ENCODE data around the gene MR1.
"Not testable (repeated sequence)": the region's sequence is repeated elsewhere in the genome, so short reads cannot be mapped to it uniquely, and the experiment has no call there.

The MR1 gene

DNA sequence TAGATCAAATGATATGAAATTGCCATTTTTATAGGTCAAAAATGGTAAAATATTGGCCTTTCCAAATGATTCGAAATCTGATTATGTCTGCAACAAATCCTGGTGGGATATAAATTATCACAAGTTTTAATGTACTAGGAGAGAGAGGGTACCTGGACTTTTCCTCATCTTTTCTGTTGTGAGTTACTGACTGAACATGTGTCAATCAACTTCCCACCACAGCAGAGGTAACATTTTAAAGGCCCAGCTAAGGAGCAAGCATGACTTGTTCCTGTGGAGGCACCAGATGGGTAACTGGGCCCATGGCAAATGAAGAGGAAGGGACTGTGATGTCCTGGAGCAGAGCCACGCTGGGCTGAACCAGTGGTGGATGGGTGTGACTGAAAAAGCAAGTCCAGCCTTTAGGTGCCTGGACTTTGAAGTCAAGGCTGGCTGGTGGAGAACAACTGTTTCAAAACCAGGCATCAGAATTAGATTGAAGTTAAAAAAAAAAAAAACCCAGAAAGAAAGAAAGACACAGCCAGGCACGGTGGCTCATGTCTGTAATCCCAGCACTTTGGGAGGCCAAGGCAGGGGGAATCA, 6.6 kb downstream of the MR1 start:
- TF ChIP-seq, protein P1, sequence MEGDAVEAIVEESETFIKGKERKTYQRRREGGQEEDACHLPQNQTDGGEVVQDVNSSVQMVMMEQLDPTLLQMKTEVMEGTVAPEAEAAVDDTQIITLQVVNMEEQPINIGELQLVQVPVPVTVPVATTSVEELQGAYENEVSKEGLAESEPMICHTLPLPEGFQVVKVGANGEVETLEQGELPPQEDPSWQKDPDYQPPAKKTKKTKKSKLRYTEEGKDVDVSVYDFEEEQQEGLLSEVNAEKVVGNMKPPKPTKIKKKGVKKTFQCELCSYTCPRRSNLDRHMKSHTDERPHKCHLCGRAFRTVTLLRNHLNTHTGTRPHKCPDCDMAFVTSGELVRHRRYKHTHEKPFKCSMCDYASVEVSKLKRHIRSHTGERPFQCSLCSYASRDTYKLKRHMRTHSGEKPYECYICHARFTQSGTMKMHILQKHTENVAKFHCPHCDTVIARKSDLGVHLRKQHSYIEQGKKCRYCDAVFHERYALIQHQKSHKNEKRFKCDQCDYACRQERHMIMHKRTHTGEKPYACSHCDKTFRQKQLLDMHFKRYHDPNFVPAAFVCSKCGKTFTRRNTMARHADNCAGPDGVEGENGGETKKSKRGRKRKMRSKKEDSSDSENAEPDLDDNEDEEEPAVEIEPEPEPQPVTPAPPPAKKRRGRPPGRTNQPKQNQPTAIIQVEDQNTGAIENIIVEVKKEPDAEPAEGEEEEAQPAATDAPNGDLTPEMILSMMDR (IDR thresholded peaks at IDR 0.05) = no peak
- DNase-seq (ENCODE audit: low spot score) = no peak
- H3K4me3 ChIP-seq = no peak overlapping the region
- H3K27ac ChIP-seq = peak overlapping the region in 1 of 2 donors; percentile 48

DNA sequence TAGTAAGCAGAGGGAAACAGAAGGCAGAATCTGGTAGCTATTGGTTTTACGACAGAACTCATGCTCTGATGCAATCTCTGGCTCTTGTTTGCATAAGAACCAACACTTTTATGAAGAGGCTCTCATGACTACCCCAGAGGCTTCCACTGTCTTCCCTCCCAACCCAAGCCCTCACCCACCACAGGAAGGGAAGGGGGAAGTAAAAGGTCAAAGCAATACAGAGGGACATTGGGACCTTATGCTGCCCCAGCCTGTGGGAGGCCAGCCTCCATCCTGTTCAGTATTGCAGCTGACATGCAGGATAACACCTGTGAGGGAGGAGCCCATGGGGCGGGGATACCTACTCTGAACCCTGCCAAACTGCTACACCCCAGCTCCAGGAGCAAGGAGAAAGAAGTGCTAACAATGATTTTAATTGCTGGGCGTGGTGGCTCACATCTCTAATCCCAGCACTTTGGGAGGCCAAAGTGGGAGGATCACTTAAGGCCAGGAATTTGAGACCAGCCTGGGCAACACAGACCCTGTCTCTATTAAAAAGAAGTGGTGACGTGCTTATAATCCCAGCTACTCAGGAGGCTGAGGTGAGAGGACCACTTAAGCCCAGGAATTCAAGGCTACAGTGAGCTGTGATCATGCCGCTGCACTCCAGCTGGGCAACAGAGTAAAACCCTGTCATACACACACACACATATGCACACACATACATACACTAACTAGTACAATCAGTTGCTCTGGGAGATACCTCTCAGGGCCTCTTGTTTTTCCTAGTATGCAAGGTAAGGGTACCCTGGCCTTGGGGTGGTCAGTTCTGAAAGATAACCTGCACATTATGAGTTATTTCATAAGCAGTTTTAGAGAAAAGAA, 9.5 kb downstream of the MR1 start:
- H3K27ac ChIP-seq = no peak overlapping the region
- TF ChIP-seq, protein P1 (IDR thresholded peaks at IDR 0.05) = no peak
- no peak overlapping the region for H3K4me3 ChIP-seq
- no peak for DNase-seq (ENCODE audit: low spot score)

DNA sequence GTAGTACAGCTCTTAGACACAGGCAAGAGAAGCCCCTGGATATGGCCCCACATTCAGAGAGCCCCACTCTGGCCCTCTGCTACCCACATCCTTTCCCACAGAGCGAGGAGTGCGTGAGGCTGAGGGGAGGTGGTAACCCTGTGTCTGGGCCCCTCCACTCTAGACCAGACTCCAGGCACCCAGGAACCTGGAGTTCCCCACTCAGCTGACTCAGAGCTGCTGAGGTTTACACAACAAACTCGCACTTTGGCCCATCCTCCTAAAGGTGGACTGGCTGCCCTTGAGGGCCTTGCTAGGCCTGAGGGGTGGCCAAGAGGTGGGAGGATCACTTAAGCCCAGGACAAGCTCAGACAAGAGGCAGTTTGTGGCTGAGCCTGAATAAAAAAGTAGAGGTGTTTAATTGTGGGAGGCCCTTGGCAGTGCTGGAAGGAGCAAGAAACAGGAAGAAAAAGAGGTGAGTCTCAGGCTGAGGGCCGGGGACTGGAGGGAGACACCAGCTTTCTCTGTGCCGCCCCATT, 10.7 kb downstream of the MR1 start:
- no peak overlapping the region for H3K27ac ChIP-seq
- no peak for DNase-seq (ENCODE audit: low spot score)

DNA sequence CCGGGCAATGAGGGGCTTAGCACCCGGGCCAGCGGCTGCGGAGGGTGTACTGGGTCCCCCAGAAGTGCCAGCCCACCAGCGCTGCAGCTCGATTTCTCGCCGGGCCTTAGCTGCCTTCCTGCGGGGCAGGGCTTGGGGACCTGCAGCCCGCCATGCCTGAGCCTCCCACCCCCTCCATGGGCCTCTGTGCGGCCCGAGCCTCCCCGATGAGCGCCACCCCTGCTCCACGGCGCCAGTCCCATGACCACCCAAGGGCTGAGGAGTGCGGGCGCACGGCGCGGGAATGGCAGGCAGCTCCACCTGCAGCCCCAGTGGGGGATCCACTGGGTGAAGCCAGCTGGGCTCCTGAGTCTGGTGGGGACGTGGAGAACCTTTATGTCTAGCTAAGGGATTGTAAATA, 12.2 kb downstream of the MR1 start:
- DNase-seq (ENCODE audit: low spot score); H3K27ac ChIP-seq; H3K4me3 ChIP-seq: not testable (repeated sequence)

More for the DNA sequence above, 10.7 kb downstream of the MR1 start:
- no peak overlapping the region for H3K4me3 ChIP-seq
- TF ChIP-seq, protein P1 (IDR thresholded peaks at IDR 0.05) = no peak

DNA sequence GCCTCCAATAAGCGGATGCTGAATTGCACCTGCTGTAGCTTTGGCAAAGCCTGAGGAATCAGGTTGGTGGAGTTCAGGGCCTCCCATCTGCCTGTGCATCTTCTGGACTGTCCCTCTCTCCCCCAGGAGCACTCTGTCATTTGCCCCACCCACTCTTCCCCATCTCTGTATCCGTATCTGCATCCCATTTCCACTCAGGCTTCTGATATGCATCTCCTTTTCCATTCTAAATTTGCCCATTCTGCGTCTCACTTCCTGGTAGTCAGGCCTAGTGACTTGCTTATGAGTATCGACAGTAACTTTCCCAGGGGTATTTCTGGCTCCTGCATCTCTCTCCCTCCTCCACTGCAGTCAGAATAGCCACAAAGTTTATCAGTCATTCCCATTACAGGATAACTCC, 15.6 kb downstream of the MR1 start:
- TF ChIP-seq, protein P1 (IDR thresholded peaks at IDR 0.05) = no peak
- DNase-seq (ENCODE audit: low spot score) = no peak
- H3K4me3 ChIP-seq = no peak overlapping the region
- H3K27ac ChIP-seq = no peak overlapping the region

DNA sequence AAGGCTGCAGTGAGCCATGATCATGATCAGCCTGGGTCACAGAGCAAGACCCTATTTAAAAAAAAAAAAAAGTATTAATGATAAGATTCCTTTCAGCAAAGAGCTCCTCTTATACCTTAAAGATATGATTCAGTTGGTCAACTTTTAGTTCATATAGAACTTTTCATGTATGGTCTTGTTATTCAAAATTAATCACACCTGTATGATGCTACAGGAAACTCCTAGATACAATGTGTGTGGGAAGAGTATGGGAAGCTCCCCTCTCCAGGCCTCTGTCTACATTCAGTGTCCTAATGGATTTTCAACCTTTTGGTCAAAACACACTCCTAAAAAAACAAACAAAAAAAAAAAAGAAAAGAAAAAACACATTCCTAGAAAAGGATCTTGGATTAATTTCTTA, 17.1 kb downstream of the MR1 start:
- TF ChIP-seq, protein P1 (IDR thresholded peaks at IDR 0.05) = no peak
- Histone ChIP-seq H3K4me3 (no peak overlapping the region), H3K27ac (no peak overlapping the region)
- DNase-seq (ENCODE audit: low spot score) = no peak

DNA sequence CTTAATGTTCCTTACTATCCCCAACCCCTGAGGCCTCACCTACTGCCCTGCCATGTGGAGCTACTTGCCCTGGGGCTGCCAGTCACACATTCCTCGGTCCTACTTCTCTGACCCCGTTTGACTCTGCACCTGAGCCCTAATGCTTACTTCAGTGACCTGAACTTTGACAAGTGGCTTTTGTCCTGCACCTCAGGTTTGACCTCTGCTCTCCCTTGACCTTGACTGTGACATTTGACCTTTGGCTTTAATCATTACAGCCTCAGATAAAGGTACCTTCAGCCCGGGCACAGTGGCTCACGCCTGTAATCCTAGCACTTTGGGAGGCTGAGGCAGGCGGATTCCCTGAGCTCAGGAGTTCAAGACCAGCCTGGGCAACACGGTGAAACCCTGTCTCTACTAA, 22.8 kb downstream of the MR1 start:
- Histone ChIP-seq H3K27ac (peak overlapping the region in 1 of 2 donors; percentile 1), H3K4me3 (no peak overlapping the region)
- TF ChIP-seq, protein P1 (IDR thresholded peaks at IDR 0.05) = no peak
- no peak for DNase-seq (ENCODE audit: low spot score)

Data from coronary artery (tissue), 2 donors.